Colonic mucosa (tissue), 4 donors: Measurements from ENCODE around the gene ATF3. TPM values are rescaled to one million over a fixed set of nuclear protein-coding genes. Genes with fewer than 3 reads are reported as not detected.
"Not testable (repeated sequence)": the region's sequence is repeated elsewhere in the genome, so short reads cannot be mapped to it uniquely, and the experiment has no call there.

Experiments used
- DNase-seq: peaks from one replicate; pipeline ENCODE4 v3.0.0-alpha.2; 2020
- H3K27ac ChIP-seq: fragments of 200-600 bp; one replicate; pipeline ENCODE4 v1.8.0; 2021
- H3K27me3 ChIP-seq: fragments of 200-600 bp; one replicate; pipeline ENCODE4 v1.8.0; 2021
- H3K36me3 ChIP-seq: fragments of 200-600 bp; one replicate; pipeline ENCODE4 v1.8.0; 2021
- H3K4me1 ChIP-seq: fragments of 200-600 bp; one replicate; pipeline ENCODE4 v1.8.0; 2021; ENCODE audit warnings: mild to moderate bottlenecking
- H3K4me3 ChIP-seq: fragments of 200-600 bp; one replicate; pipeline ENCODE4 v1.8.0; 2021
- H3K9ac ChIP-seq, 2 donors: one replicate each; pipeline ENCODE4 v1.7.0; 2013; ENCODE audit warnings: control low read depth in 2 of 2, low read depth in 2 of 2, low read length in 2 of 2
- H3K9me3 ChIP-seq: fragments of 200-600 bp; one replicate; pipeline ENCODE4 v1.8.0; 2021
- CTCF ChIP-seq: fragments of 200-600 bp; IDR thresholded peaks from one replicate; pipeline ENCODE4 v1.8.0; 2022; ENCODE audit warnings: antibody characterized with exemption, mild to moderate bottlenecking
- intact Hi-C: fragments of 100-400 bp; cut with DNase I; formaldehyde crosslinking; loops from one replicate; pipeline ENCODE4 v1.14.1; 2022
- total RNA-seq, 2 donors: library from RNA; stranded (reverse); fragmentation: NEBNext Ultra II Directional in 1 of 2; extraction: Animal tissue kit (Norgen Biotek cat#: 25700) in 1 of 2; gene quantifications; one replicate each; pipeline ENCODE4 v1.2.1, GENCODE V29; 2021
- donor health status: healthy.
- donor health status: DM: no; HTN: no; CAD: no.
- donor health status: DM: no; HTN: no; CAD: no.

ATF3 gene
- total RNA-seq, 2 donors from 2014 or later: 17.7 to 34.0 TPM

GRCh38 chr1:212656730-212657129 lies 48.2 kb downstream of the ATF3 start:
- Histone ChIP-seq H3K9me3 (no peaks in the 10 kb centered on the region), H3K36me3 (no peaks in the 10 kb centered on the region), H3K9ac (no peak overlapping the region), H3K4me3 (no peak overlapping the region), H3K4me1 (no peaks in the 10 kb centered on the region), H3K27me3 (no peaks in the 10 kb centered on the region), H3K27ac (no peak overlapping the region)
- intact Hi-C loops: no loop called here
- no peak for TF ChIP-seq CTCF
- DNase-seq: no peak

GRCh38 chr1:212658250-212658649 lies 49.7 kb downstream of the ATF3 start:
- H3K9me3 ChIP-seq, H3K4me1 ChIP-seq, H3K27me3 ChIP-seq, H3K36me3 ChIP-seq, H3K9ac ChIP-seq, H3K27ac ChIP-seq, DNase-seq, H3K4me3 ChIP-seq, intact Hi-C loops: not testable (repeated sequence)

- peaks cover 4% of the 10 kb centered on the region for H3K4me1 ChIP-seq
- H3K4me3 ChIP-seq: no peak overlapping the region
- no peaks in the 10 kb centered on the region for H3K27me3 ChIP-seq
- no peaks in the 10 kb centered on the region for H3K36me3 ChIP-seq
- intact Hi-C loops: loop anchor here (5.0 to 10.0 kb wide), 2 partner anchors 118 to 320 kb away; no protein-coding TSS in a partner anchor
- no peak for DNase-seq
- no peak for TF ChIP-seq CTCF
- no peak overlapping the region for H3K9ac ChIP-seq
- peak overlapping the region; percentile 46 for H3K27ac ChIP-seq
- H3K9me3 ChIP-seq: no peaks in the 10 kb centered on the region
These were observed 56.0 kb downstream of the ATF3 start for GRCh38 chr1:212664409-212665199.

GRCh38 chr1:212665241-212666115 lies 56.9 kb downstream of the ATF3 start:
- no peaks in the 10 kb centered on the region for H3K9me3 ChIP-seq
- peak overlapping the region; percentile 46 for H3K27ac ChIP-seq
- intact Hi-C loops: loop anchor here (5.0 to 10.0 kb wide), 2 partner anchors 117 to 319 kb away; no protein-coding TSS in a partner anchor

GRCh38 chr1:212666116-212666775 lies 57.7 kb downstream of the ATF3 start:
- no peak for DNase-seq
- no peak overlapping the region for H3K9ac ChIP-seq
- H3K9me3 ChIP-seq: no peaks in the 10 kb centered on the region
- H3K4me3 ChIP-seq: no peak overlapping the region
- TF ChIP-seq CTCF: no peak
- no peaks in the 10 kb centered on the region for H3K36me3 ChIP-seq
- peaks cover 4% of the 10 kb centered on the region for H3K4me1 ChIP-seq
- no peak overlapping the region for H3K27ac ChIP-seq
- no peaks in the 10 kb centered on the region for H3K27me3 ChIP-seq
- intact Hi-C loops: loop anchor here (5.0 to 10.0 kb wide), 2 partner anchors 116 to 319 kb away; no protein-coding TSS in a partner anchor

More at GRCh38 chr1:212665241-212666115, 56.9 kb downstream of the ATF3 start:
- peak overlapping the region; percentile 38 for H3K4me3 ChIP-seq
- H3K27me3 ChIP-seq: no peaks in the 10 kb centered on the region
- H3K4me1 ChIP-seq: peaks cover 4% of the 10 kb centered on the region
- DNase-seq: peak; percentile 82
- no peaks in the 10 kb centered on the region for H3K36me3 ChIP-seq
- peak overlapping the region in 1 of 2 donors; percentile 53 for H3K9ac ChIP-seq
- peak; percentile 92 for TF ChIP-seq CTCF
